Epithelial cell of esophagus (primary cell): ENCODE results near the gene LAGE3.

Experiments
- DNase-seq: peaks from one replicate; pipeline ENCODE4 v3.0.0; 2010; ENCODE audit warnings: low read depth
- H3K4me3 ChIP-seq: 2 replicates; pipeline ENCODE4 v1.5.1; 2011; ENCODE audit warnings: mild to moderate bottlenecking, low read length, control low read depth
- CTCF ChIP-seq: IDR thresholded peaks from 2 replicates; pipeline ENCODE4 v1.5.1; 2011; ENCODE audit warnings: low read depth, mild to moderate bottlenecking, low read length, control low read depth, inconsistent platforms; ENCODE audit not compliant: insufficient read depth; ENCODE audit errors: missing control alignments

Gene LAGE3

DNA sequence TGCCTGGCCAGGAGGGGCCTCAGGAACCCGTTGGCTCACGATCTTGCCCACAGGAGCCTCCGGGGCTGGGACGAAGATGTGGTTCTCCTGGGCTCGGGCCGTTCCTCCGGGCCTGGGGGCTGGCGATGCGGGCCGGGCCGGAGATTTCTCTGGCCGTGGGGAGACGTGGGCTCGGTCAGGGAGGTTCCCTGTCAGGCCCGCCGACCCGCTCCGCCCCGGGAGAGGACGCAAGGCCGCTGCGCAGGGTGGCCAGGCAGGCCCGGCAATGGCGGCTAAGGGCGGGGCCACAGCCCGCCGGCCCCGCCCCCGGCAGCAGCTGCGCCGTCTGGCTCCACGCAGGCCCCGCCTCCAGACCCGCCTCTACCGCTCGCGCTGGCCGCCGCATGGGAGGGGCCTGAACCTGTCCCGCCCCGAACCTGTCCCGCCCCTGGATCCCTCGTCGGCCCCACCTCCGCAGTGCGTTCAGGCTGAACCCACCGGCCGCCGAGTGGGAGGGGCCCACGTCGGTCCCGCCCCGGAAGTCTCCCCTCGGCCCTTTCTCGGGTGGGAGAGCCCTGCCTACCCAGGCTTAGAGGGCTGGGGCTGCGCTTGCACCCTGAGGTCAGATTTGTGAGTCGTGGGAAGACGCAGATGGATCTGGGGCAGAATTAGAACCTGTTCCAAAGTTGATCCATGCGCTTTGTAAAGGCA, 37.0 kb upstream of the LAGE3 start, which contains the start of gene FAM3A:
Gene FAM3A, minus strand, starts transcription at position 267 of the 690 bp plus-strand sequence. CDS start 460 bp downstream, outside the sequence.
- DNase-seq: peak; percentile 90
- H3K4me3 ChIP-seq: peak within 1 kb of the TSS; percentile 62
- no peak for TF ChIP-seq CTCF

DNA sequence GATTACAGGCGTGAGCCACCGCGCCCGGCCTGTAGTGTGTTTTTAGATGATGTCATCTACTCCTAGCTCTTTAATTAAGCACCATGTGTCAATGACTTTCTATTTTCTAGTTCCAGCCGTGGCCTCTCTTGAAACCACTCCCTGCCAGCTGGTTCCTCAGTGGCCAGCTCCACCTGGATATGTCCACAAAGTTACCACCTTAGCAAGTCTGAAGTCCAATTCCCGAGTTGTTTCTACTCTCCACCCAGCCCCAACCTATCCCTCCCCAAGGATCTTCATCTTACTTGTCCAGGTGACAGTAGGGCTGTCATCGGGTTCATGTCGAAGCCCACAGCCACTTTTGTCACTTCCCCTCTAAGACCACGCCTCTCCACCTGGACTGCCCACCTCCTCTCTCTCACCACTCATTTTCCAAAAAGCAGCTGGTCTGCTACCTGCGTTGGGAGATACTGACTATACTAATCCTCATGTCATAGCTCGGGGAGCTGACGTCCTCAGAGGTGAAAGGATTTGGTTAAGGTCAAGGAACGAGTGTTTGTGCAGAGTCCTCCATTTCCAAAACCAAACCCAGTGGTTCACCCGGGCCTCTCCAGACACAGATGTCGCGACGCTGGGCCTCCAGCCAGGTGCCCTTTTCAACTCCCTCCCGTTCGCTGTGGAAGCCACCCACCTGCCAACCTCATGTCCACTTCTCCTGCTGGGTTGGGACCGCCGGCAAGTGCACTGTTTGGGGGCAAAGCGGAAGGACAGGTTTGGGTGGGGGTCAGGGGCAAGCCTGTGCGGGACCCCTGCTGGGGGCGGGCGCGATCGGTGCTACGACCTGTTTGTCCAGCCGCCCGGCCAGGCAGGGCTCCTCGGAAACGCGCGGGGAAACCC, 36.2 kb upstream of the LAGE3 start:
- H3K4me3 ChIP-seq: peak overlapping the region; percentile 62
- TF ChIP-seq CTCF: no peak
- DNase-seq: peak; percentile 17

GRCh38 chrX:154513716-154514115, 34.6 kb upstream of the LAGE3 start:
- no peak for DNase-seq
- no peak overlapping the region for H3K4me3 ChIP-seq
- TF ChIP-seq CTCF: no peak

GRCh38 chrX:154512879-154513553, 33.9 kb upstream of the LAGE3 start:
- no peak for TF ChIP-seq CTCF
- no peak for DNase-seq
- H3K4me3 ChIP-seq: no peak overlapping the region

GRCh38 chrX:154511761-154512160, 32.7 kb upstream of the LAGE3 start:
- TF ChIP-seq CTCF: no peak
- DNase-seq: no peak

DNA sequence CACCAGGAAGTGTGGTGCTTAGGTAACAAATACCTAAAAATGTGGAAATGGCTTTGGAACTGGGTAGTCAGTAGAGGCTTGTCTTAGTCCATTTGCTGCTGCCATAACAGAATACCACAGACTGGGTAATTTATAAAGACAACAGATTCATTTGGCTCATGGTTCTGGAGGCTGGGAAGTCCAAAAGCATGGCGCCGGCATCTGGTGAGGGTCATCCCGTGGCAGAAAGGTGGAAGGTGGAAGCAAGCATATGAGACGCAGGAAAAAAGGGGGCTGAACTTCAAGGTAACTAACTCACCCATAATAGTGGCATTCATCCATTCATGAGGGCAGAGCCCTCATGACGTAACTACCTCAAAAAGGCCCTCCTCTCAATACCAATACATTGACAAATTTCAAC, 30.4 kb upstream of the LAGE3 start:
- no peak for DNase-seq
- no peak overlapping the region for H3K4me3 ChIP-seq
- TF ChIP-seq CTCF: no peak

More at GRCh38 chrX:154511761-154512160, 32.7 kb upstream of the LAGE3 start:
- H3K4me3 ChIP-seq: no peak overlapping the region
